Testis (tissue), 3 donors: Measurements from ENCODE around the gene EPHA6. TPM values are rescaled to one million over a fixed set of nuclear protein-coding genes. Genes with fewer than 3 reads are reported as not detected.
"Not testable (repeated sequence)": the region's sequence is repeated elsewhere in the genome, so short reads cannot be mapped to it uniquely, and the experiment has no call there.

ENCODE experiments used
- DNase-seq: peaks from one replicate; pipeline ENCODE4 v3.0.0-alpha.2; 2019
- H3K27ac ChIP-seq, 2 donors: fragments of 200-600 bp; sonication (generic); one replicate each; pipeline ENCODE4 v1.5.1; 2019
- H3K27me3 ChIP-seq: fragments of 200-600 bp; sonication (generic); one replicate; pipeline ENCODE4 v1.5.1; 2019
- H3K36me3 ChIP-seq: fragments of 200-600 bp; sonication (generic); one replicate; pipeline ENCODE4 v1.5.1; 2017; ENCODE audit warnings: low read depth; ENCODE audit errors: missing control alignments
- H3K4me1 ChIP-seq: fragments of 200-600 bp; sonication (generic); one replicate; pipeline ENCODE4 v1.5.1; 2019
- H3K4me3 ChIP-seq, 2 donors: fragments of 200-600 bp; sonication (generic); one replicate each; pipeline ENCODE4 v1.5.1; 2017 to 2019
- H3K9me3 ChIP-seq: fragments of 200-600 bp; sonication (generic); one replicate; pipeline ENCODE4 v1.5.1; 2017
- CTCF ChIP-seq, 3 experiments: fragments of 450-650 bp in 2 of 3; fragments of 200-600 bp in 1 of 3; sonication (generic) in 1 of 3; IDR thresholded peaks; one replicate each; pipeline ENCODE4 v1.5.1; 2016 to 2019; ENCODE audit warnings: antibody characterized with exemption in 3 of 3, mild to moderate bottlenecking in 2 of 3, moderate library complexity in 1 of 3
- POLR2A ChIP-seq: fragments of 450-650 bp; IDR thresholded peaks from one replicate; pipeline ENCODE4 v1.6.1; 2017; ENCODE audit warnings: antibody characterized with exemption, mild to moderate bottlenecking, moderate library complexity
- WGBS, 2 donors: methylation state at CpG; one replicate each; pipeline ENCODE4 v1.1.5; 2018; 5-methylcytosine and 5-hydroxymethylcytosine counted together
- intact Hi-C: fragments of 100-400 bp; cut with DNase I; formaldehyde crosslinking; loops from one replicate; pipeline ENCODE4 v1.15.1; 2023; ENCODE audit warnings: low total_unique reads
- polyA plus RNA-seq: library from polyadenylated mRNA; stranded (reverse); fragments of 350-450 nt; fragmentation: Illumina TruSeq; extraction: RNeasy Lipid Tissue Mini Kit (QIAGEN cat#74804); gene quantifications from one replicate; pipeline ENCODE4 v1.2.3, GENCODE V29; 2014; ENCODE audit warnings: low read depth, low replicate concordance; ENCODE audit not compliant: insufficient read depth
- total RNA-seq, 2 donors: library from RNA; depleted of rRNA; stranded (reverse); fragments of >200 nt; gene quantifications; one replicate each; pipeline ENCODE4 v1.2.3, GENCODE V29; 2016

Gene EPHA6
- total and polyA plus RNA-seq, 3 donors from 2014 or later = 9.8 to 33.0 (median 21.2) TPM

GRCh38 chr3:97264180-97264579 is 449.8 kb downstream of the EPHA6 start:
- intact Hi-C loops = no loop called here
- Histone ChIP-seq H3K4me1 (no peaks in the 10 kb centered on the region), H3K4me3 (no peak overlapping the region), H3K27ac (no peak overlapping the region), H3K9me3 (no peaks in the 10 kb centered on the region), H3K27me3 (no peaks in the 10 kb centered on the region), H3K36me3 (no peaks in the 10 kb centered on the region)
- TF ChIP-seq CTCF (IDR thresholded peaks at IDR 0.05) (no peak), POLR2A (no peak)
- WGBS, 2 donors = 90 to 92% methylated on average over 6 to 8 of the region's 8 CpGs
- DNase-seq = no peak

GRCh38 chr3:97265237-97266005 is 451.0 kb downstream of the EPHA6 start:
- no peak for DNase-seq
- peak overlapping the region; percentile 16 to 18 for H3K4me3 ChIP-seq
- TF ChIP-seq CTCF (IDR thresholded peaks at IDR 0.05) (no peak), POLR2A (no peak)
- H3K36me3 ChIP-seq = no peaks in the 10 kb centered on the region
- intact Hi-C loops = no loop called here
- no peaks in the 10 kb centered on the region for H3K9me3 ChIP-seq
- H3K27me3 ChIP-seq = no peaks in the 10 kb centered on the region
- 61 to 78% methylated on average over 15 to 19 of the region's 19 CpGs for WGBS, 2 donors
- H3K4me1 ChIP-seq = no peaks in the 10 kb centered on the region
- no peak overlapping the region for H3K27ac ChIP-seq

GRCh38 chr3:97269202-97269601 is 454.8 kb downstream of the EPHA6 start:
- H3K4me1 ChIP-seq = no peaks in the 10 kb centered on the region
- H3K36me3 ChIP-seq = no peaks in the 10 kb centered on the region
- DNase-seq = no peak
- TF ChIP-seq CTCF (IDR thresholded peaks at IDR 0.05) (no peak), POLR2A (no peak)
- no peak overlapping the region for H3K4me3 ChIP-seq
- intact Hi-C loops = no loop called here
- 41 to 58% methylated on average over 2 of the region's 2 CpGs for WGBS, 2 donors
- H3K9me3 ChIP-seq = no peaks in the 10 kb centered on the region
- H3K27ac ChIP-seq = no peak overlapping the region
- H3K27me3 ChIP-seq = no peaks in the 10 kb centered on the region

- 85% methylated on average over 15 of the region's 15 CpGs for WGBS, 2 donors
- H3K9me3 ChIP-seq, intact Hi-C loops, H3K4me1 ChIP-seq, H3K27me3 ChIP-seq, DNase-seq, H3K4me3 ChIP-seq, H3K27ac ChIP-seq, H3K36me3 ChIP-seq: not testable (repeated sequence)
These were observed 462.6 kb downstream of the EPHA6 start for GRCh38 chr3:97276879-97277550.

GRCh38 chr3:97277708-97278107 is 463.3 kb downstream of the EPHA6 start:
- Histone ChIP-seq H3K4me1 (no peaks in the 10 kb centered on the region), H3K27me3 (no peaks in the 10 kb centered on the region), H3K4me3 (no peak overlapping the region), H3K9me3 (no peaks in the 10 kb centered on the region), H3K27ac (no peak overlapping the region), H3K36me3 (no peaks in the 10 kb centered on the region)
- intact Hi-C loops = no loop called here
- no peak for TF ChIP-seq POLR2A
- TF ChIP-seq CTCF (IDR thresholded peaks at IDR 0.05) = no peak
- no peak for DNase-seq
- WGBS, 2 donors = 93 to 94% methylated on average over 4 of the region's 4 CpGs
